Measurements from ENCODE around the gene GPC6. TPM values are rescaled to one million over a fixed set of nuclear protein-coding genes. Genes with fewer than 3 reads are reported as not detected.

The GPC6 gene
- total RNA-seq, 1 donor from 2014 or later, result 8.4 TPM

DNA sequence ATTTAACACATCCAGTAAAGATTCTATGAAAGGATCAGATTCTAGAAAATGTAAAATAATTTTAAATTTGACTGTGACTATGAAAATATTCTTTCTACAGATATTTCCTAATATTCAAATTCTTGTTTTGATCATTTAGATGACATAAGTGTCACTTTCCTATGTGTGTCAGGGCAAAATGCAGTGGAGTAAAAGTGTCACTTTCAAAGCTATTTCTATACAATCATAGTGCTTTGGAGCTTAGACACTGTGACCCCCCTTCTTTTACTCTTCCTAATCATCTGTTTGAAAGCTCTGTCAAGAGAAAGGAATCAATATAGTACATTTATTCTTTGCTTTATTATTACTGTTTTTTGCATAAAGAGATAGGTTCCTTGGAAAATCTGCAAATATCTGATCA, 760.9 kb downstream of the GPC6 start:
- Histone ChIP-seq H3K27ac (no peak overlapping the region), H3K4me3 (no peak overlapping the region), H3K27me3 (no peaks in the 10 kb centered on the region), H3K36me3 (no peaks in the 10 kb centered on the region), H3K9me3 (no peaks in the 10 kb centered on the region), H3K4me1 (no peaks in the 10 kb centered on the region)
- ATAC-seq (no peak), DNase-seq (no peak)
- intact Hi-C loops (cut with DNase I), result no loop called here
- TF ChIP-seq, protein P1, sequence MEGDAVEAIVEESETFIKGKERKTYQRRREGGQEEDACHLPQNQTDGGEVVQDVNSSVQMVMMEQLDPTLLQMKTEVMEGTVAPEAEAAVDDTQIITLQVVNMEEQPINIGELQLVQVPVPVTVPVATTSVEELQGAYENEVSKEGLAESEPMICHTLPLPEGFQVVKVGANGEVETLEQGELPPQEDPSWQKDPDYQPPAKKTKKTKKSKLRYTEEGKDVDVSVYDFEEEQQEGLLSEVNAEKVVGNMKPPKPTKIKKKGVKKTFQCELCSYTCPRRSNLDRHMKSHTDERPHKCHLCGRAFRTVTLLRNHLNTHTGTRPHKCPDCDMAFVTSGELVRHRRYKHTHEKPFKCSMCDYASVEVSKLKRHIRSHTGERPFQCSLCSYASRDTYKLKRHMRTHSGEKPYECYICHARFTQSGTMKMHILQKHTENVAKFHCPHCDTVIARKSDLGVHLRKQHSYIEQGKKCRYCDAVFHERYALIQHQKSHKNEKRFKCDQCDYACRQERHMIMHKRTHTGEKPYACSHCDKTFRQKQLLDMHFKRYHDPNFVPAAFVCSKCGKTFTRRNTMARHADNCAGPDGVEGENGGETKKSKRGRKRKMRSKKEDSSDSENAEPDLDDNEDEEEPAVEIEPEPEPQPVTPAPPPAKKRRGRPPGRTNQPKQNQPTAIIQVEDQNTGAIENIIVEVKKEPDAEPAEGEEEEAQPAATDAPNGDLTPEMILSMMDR (IDR thresholded peaks at IDR 0.05), result no peak

DNA sequence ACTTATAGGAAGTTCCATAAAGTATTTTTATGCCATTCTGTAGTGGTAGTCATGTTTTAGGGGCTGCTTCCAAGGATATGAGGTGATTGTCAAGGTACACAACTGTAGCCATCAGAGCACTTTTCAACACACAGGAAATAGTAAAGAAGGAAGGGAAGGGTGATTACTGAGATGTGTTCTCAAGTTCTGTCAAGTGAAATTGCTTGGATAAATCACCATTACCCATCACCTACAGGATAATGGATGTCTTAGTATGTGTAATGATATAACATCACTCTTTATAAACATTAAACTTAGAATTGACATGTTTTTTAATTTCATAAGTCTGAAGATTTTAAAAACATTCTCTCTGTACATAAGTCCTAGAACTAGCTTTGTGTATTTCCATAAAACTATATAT, 765.0 kb downstream of the GPC6 start:
- intact Hi-C loops (cut with DNase I), result no loop called here
- no peaks in the 10 kb centered on the region for H3K27me3 ChIP-seq
- TF ChIP-seq, protein P1 (IDR thresholded peaks at IDR 0.05), result no peak
- no peaks in the 10 kb centered on the region for H3K36me3 ChIP-seq
- no peaks in the 10 kb centered on the region for H3K4me1 ChIP-seq
- DNase-seq, result no peak
- H3K4me3 ChIP-seq, result no peak overlapping the region
- no peak overlapping the region for H3K27ac ChIP-seq
- H3K9me3 ChIP-seq, result no peaks in the 10 kb centered on the region
- no peak for ATAC-seq

DNA sequence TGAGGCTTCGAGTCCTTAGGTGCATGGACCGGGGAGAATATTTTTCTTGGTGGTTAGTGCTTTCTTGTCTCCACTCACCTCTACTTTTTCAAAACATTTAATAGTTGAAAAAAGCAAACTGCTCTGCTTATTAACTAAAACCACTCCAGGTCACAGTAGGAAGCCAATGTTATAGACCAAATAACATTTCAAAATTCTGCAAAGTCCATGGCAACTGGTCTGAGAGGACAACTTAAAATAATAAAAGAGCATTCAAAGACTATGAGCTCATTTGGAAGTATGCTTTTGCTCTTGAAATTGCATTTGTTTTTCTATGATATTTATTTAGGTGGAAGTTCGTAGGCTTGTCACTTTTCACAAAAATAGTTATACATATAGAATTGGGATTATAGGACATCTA, 769.9 kb downstream of the GPC6 start:
- Histone ChIP-seq H3K4me3 (no peak overlapping the region), H3K27me3 (no peaks in the 10 kb centered on the region), H3K9me3 (no peaks in the 10 kb centered on the region), H3K4me1 (no peaks in the 10 kb centered on the region), H3K27ac (no peak overlapping the region), H3K36me3 (no peaks in the 10 kb centered on the region)
- TF ChIP-seq, protein P1 (IDR thresholded peaks at IDR 0.05), result no peak
- no peak for DNase-seq
- ATAC-seq, result no peak
- intact Hi-C loops (cut with DNase I), result no loop called here

DNA sequence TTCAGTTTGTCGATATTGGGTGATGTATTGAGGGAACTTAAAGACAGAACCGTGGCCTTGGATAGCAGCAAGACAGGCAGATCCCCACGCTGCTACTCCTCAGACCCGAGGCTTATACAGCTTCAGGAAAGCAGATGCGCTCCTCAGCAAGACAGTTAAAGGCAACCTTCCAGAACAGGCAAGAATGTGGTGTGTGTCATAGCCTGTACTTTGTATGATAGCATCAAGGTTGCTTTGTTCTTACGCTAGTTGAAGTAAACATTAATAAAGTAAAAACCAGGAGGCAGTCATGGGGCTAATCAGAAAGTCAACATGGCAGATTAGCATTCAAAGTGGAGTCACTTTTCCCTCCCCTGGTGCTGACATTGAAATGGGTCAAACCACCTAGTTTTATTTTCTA, 779.7 kb downstream of the GPC6 start:
- intact Hi-C loops (cut with DNase I), result no loop called here
- TF ChIP-seq, protein P1 (IDR thresholded peaks at IDR 0.05), result no peak
- no peaks in the 10 kb centered on the region for H3K4me1 ChIP-seq
- H3K27ac ChIP-seq, result no peak overlapping the region
- H3K36me3 ChIP-seq, result no peaks in the 10 kb centered on the region
- H3K27me3 ChIP-seq, result no peaks in the 10 kb centered on the region
- H3K9me3 ChIP-seq, result no peaks in the 10 kb centered on the region
- H3K4me3 ChIP-seq, result no peak overlapping the region
- no peak for DNase-seq
- no peak for ATAC-seq

DNA sequence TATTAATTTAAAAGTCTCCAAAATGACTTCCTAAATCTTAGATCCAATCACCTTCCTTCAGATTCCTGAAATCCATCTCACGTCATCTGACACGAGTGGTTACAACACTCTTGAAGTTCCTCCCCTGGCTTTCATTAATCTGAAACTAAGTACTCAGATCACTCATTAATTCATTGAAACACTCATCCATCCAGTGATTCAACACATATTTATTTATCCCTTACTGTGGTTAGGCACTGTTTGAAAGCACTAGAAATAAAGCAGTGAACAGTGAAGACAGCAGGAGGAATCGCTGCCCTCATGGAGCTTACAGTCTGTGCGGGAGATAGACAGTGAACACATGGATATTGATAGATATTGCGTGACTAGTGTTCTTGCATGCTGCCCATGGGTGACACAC, 780.5 kb downstream of the GPC6 start:
- DNase-seq, result no peak
- Histone ChIP-seq H3K4me1 (no peaks in the 10 kb centered on the region), H3K36me3 (no peaks in the 10 kb centered on the region), H3K27me3 (no peaks in the 10 kb centered on the region), H3K4me3 (no peak overlapping the region), H3K27ac (no peak overlapping the region), H3K9me3 (no peaks in the 10 kb centered on the region)
- TF ChIP-seq, protein P1 (IDR thresholded peaks at IDR 0.05), result no peak
- ATAC-seq, result no peak
- intact Hi-C loops (cut with DNase I), result no loop called here

DNA sequence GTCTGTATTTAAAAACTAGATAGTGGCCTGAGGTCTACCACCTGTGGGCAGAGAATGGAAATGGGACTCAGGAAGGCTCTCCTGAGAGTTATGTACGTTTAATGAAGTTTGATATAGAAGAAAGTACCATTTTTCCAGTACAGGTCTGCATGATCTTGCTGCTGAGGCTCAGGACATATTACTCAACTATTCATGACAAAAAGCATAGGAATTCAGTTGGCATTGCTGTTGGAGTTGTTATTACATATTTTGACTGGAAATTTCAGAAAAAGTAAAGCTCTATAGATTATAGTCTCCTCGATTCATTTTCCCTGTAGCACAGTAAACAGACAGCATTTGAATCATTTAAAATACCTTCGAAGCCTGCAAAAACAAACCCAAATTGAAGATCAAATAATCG, 783.1 kb downstream of the GPC6 start:
- Histone ChIP-seq H3K36me3 (no peaks in the 10 kb centered on the region), H3K4me3 (no peak overlapping the region), H3K9me3 (no peaks in the 10 kb centered on the region), H3K27me3 (no peaks in the 10 kb centered on the region), H3K4me1 (no peaks in the 10 kb centered on the region), H3K27ac (no peak overlapping the region)
- DNase-seq, result no peak
- TF ChIP-seq, protein P1 (IDR thresholded peaks at IDR 0.05), result no peak
- no peak for ATAC-seq
- intact Hi-C loops (cut with DNase I), result no loop called here

Data from upper lobe of right lung (tissue), 1 donor.